ENCODE results near the gene AKT1S1.

Gene AKT1S1

DNA sequence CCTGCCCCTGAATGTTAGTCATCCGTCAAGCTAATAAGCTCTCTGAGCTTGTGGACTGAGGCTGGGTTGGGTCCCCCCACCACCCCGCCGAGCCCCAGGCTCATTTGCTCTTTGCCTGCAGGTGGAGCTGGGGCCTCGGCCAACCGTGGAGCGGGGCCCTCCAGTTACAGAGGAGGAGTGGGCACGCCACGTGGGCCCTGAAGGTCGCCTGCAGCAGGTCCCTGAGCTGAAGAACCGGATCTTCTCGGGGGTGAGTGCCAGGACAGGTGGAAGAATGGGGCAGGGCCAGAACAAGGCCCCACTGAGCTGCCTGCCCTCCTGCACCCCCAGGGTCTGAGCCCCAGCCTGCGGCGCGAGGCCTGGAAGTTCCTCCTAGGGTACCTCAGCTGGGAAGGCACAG lies 5.5 kb upstream of the AKT1S1 start:
- no peak for DNase-seq

DNA sequence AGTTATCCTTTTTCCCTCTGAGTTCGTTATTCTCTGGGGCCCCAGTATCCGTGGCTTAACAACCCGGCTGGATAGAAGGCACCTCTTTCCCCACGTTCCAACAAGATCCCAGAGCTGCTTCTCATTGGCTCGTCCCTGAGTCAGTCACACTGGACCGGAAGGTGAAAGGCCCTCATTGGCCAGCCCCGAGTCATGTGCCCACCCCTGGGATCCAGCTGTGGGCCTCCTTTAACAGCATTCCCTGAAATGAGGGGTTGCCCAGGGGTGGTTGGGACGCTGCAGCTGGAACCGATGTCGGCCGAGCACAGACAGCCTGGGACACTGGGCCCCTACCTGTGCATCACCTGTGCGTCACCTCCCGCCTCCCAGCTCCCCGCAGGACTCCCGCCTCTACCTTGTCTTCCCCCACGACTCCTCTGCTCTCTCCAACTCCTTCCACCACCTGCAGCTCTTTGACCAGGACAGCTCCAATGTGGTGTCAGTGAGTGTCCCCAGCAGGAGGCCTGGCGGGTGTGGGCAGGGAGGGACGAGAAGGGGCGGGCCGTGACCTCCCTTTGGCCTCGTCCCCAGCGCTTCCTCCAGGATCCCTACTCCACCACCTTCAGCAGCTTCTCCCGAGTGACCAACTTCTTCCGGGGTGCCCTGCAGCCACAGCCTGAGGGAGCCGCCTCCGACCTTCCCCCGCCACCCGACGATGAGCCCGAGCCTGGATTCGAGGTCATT lies 4.7 kb upstream of the AKT1S1 start:
- DNase-seq, result no peak

DNA sequence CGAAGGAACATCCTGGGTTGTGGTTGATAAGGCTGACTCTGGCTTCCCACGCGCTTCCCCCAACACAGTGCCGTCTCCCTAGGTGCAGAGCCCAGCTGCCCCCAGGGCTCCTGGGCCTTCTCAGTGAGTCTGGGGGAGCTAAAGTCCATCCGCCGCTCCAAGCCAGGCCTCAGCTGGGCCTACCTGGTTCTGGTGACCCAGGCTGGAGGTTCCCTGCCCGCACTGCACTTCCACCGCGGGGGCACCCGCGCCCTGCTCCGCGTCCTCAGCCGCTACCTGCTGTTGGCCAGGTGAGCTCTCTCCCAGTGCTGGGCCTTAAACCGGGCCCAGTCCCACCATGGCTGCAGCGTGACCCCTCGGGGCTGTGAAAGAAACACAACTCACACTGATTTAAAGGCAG lies 4.0 kb upstream of the AKT1S1 start:
- DNase-seq, result no peak

DNA sequence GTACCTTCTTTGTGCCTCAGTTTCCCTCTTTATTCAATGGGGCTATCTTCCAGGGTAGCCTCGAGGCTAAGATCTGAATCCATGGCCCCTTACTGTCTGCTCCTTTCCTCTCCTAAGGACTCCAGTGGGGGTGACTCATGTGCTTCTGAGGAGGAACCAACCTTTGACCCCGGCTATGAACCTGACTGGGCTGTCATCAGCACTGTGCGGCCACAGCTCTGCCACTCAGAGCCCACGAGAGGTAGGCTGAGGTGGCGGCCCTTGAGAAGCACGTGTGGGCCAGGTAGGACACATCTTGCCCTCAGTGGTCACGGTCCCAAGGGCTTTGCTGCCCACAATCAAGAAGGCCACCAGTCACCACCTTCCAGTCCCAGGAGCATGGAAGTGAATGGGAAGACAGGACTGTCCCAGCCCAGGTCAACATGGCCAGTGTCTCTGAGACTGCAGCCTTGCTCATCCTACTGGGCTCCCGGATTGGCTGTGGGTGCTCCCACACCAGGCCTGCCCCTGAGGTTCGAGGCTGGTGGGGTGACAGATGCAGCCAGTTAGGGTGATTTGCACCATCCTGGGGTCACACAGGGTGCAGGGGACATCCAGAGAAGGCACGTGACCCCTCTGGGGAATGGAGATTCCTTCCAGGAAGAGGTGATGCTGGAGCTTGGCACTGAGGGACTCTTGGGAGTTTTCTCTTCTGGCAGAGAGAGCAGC lies 3.2 kb upstream of the AKT1S1 start:
- DNase-seq, result no peak

DNA sequence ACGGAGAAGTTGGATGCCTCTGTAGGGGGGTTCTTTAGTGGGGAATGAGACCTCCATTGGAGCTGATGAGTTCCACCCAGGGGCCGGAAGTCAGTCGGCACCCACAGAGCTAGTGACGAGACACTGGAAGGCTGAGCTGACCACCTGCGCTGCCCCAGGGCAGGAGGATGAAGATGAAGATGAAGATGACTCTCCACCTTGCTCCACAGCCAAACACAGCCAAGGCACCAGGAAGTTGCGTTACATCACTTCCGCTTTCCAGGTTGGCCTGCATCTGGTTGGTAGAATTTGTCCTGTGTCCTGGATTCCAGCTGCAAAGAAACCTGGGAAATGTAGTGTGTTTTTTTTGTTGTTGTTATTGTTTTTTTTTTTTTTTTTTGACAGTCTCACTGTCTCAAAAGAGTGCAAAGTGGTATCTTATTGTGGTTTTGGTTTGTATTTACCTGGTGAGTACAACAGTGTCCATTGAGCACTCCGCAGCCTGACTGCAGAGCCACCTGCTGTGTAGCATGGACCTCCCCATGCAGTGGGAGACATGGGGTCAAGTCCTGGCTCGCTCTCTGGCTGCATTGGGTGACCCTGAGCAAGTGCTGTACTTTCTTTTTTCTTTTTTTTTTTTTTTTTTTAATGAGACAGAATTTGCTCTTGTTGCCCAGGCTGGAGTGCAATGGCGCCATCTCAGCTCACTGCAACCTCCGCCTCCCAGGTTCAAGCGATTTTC lies 2.2 kb upstream of the AKT1S1 start:
- no peak for DNase-seq

DNA sequence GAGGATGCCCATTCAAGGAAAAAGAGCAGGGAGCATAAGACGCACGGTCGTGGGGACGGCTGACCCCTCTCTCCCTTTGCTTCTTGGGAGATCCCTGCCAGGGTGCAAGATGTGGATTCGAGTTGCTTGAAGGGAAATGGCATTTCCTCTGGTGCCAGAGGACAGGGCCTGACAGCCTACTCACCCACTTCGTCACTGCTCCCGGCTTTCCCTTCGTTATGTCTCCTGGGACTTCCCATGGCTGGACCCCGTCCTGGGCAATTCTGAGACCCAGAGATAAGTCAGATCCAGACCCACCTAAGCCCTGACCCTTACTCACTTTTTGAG lies 1.6 kb upstream of the AKT1S1 start:
- DNase-seq, result no peak

DNA sequence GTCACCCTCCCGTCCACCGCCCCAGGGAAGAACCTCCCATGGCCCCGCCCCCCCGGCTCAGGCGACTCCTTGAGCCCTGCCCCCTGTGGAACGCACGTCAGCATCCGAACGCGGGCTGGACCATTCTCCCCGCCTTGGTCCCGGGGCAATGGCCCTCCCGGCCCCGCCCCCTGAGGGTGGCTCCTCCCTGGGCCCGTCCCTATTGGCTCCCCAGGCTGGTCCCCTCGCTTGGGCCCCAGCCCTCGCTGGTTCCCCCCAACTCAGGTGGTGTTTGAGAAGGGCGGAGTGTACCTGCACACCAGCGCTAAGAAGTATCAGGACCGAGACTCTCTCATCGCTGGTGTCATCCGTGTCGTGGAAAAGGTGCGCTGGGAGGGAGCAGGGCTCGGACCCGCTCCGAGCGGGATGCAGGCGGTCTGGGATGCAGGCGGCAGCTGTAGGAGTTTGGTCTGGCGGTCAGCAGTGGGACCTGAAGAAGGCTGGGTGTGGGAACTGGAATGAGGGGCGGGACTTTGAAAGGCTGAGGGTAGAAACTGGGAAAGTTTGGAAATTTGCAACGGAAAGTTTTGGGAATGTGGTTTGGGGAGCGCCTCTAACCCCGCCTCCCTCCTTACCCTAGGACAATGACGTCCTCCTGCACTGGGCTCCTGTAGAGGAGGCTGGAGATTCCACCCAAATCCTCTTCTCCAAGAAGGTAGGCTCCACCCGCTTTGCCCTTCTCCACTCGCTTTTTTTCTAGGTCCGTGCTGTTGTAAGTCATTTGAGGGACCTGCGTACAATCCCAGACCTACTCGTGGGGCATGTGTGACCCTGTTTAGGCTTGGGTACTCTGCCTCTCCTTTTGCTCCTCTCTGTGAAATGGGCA lies 956 bp upstream of the AKT1S1 start:
- peak; percentile 93 for DNase-seq

DNA sequence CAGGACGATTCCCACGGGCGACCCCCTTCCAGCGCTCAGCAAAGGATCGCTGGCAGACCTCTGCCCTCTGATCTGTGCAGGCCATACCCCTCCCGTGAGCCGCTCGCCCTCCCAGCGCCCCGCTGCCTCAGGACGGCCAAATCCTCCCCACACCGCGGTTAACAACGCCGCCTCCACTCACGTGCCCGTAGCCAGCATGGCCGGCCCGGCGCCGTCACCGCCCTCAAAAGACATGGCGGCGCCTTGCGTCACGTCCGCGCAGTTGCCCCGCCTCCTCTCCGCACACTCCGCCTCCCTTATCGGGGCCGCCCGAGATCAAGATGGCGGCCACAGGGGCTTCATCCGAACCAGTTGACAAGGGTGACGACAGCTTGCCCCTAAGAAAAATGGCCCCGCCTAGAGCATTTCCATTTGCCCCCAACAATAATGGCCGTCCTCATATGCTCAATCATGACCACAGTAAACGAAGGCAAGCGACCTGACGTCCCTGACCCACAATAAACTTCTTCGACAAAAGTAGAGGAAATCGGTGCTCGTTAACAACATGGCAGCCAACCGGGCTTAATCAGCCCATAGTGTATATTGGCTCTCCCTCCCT lies 634 bp downstream of the AKT1S1 start:
- DNase-seq, result peak; percentile 97

DNA sequence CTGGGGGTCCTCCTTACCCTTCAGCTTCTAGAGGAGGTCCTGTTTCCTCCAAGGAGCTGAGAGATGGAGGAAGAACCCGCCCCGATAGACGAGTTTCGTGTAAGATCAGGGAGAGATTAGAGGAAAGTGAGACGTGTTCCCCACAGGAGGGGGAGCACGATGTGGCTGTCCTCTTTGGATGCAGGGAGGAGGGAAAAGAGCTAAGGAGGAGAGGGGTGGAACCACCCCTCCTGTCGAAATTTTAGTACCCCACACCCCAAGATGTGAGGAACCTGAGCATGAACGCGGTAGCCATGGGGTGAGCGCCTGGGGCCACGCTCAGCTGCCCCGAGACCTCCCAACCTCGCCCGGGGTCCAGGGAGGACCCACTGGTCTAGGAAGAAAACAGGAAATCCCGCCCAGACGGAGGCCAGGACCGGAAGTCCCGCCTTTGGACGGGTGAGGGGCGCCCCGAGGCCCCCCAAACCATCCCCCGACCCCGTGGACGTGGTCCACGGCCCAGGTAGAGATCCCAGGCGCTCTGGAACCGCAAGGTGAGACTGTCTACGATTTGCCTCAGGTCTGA lies 1.2 kb downstream of the AKT1S1 start:
- peak; percentile 15 for DNase-seq

DNA sequence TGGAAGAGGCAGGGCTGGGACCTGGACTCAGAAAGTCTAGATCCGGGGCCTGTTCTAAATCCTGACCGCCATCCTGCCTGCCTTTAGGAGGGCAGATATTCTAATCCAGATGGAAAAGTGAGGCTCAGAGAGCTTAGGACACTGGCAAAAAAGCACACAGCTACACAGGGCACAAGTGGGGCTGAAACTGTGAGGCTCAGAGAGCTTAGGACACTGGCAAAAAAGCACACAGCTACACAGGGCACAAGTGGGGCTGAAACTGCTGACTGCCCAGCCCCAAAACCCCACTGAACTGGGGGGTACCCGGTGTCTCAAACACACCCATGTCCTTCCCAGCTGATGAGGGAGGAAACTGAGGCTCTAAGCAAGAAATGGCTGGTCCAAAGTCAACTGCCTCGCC lies 2.0 kb downstream of the AKT1S1 start:
- no peak for DNase-seq

DNA sequence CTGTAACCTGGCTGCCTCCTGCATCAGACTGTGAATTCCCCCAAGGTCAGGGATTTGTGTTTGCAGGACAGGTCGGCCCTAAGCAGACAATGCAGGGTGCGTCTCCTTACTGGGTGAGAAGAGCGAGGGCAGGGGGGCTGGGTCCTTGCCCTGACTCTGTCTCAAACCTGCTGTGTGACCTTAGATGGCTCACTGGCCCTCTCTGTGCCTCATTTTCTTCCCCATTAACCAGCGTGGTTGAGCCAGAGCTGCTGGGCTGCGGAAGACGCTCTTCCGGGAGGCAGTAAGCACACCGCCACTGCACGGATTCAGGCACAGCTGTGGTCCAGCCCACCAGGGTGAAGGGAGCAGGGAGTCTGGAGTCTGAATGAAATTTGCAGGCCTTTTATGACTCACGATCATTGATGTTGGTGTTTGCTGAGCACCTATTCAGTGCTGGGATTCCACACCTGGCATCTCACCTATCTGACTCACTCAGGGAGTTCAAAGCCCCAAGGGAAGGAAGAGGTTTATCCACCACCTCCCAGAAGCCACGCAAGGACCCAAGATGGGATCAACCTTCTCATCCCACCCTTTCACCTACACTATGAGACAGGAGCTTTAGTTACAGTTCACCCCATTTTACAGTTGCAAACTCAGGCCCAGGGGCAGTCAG lies 2.5 kb downstream of the AKT1S1 start:
- no peak for DNase-seq

DNA sequence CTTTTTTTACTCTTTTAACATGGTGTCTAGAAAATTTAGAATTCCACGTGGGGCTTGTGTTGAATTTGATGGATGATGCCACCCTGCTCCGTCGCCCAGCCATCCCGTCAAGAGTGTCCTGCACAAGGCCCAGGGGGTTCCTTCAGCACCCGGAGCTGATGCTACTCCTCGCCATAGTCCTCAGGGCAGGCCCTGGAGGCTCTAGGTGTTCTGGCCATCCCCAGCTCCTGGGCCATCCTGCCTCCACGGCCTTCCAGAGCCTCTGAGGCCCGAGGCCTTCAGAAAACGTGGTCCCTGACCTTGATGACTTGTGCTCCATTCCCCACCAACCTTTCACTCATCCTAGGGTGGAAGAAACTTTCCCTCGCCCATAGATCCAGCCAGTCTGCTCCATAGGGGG lies 3.3 kb downstream of the AKT1S1 start:
- no peak for DNase-seq

DNA sequence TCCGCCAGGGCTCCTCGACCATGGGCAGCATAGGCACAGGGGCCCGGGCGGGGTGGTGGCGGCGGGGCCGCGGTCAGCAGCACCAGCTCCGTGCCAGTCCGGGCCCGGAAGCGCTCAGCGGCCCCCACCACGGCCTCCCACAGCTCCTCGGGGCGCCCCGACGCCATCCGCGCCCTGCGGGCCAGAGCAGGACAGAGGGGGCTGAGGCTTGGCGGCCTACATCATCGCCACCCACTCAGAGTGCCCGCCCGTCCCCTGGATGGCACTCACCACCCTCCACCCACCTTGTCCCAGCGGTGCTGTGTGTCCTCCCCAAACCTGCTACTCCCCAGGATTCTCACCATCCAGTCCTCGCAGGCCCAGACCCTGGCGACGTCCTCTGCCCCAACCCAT lies 4.0 kb downstream of the AKT1S1 start:
- no peak for DNase-seq

DNA sequence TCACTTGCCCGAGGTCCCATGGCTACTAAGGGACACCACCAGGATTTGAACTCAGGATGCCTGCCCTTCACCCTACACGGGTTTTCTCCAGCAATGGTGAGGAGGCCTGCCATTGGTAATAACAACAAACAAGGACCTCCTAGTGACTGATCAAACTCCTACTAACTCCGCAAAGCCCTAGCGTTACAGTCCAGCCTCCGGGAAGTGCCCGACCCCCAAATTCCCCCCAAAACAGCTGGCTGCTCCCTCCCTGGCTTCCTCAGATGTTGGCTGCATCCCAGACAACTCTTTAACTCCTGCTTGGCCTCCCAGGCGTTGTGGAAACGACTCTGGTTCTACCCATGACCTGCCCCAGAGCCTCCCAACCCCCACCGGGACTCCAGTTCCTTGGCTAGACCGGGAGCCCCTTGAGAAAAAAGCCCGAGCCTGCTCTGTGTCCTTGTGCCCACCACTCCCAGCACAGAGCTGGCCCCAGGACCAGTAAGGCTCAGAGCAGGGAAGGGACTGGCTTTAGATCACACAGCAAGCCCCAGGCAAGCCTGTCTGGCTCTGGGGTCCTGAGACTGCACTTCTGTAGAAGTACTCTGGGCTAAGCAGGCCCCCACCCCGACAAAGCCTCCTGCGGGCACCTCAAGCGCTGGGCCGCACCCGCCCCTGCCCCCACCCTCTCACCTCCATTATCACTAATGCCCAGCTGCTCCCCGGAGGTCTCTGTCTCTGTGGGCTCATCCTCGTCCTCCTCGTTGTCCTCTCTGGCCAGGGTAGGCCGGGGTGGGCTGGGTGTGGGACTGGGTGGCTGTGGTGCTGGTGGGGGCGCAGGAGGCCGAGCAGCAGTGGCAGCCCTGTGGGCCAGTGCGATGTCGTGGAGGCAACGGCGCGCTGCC lies 4.7 kb downstream of the AKT1S1 start:
- DNase-seq, result no peak

DNA sequence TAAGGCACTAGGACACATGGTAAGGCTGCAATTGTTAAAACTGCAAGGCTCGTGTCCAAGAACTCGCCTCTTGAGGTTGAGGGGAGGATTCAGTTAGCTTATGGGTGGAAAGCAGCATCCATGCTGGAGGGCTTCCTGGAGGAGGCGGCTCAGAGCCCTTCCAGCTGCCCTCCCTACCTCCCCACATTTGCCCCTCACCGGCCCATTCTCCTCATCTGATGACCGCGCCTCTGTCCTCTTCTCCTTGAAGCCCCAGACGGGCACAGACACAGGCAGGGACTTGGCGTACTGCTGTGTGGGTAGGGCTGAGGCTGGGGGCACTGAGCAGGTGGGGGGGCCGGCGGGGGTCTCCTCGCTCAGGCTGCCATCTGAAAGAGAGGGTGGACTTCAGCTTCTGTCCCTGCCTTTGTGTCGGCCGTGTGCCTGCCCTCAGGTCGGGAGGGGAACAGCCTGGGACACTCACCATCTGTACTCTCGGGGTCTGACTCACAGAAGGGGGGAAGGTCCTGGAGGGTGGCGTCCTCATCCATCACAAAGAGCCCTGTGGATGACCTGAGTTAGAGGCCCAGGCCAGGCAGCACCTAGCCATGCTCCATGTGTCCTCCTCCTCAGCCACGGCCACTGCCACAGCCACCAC lies 5.7 kb downstream of the AKT1S1 start:
- DNase-seq, result no peak

DNA sequence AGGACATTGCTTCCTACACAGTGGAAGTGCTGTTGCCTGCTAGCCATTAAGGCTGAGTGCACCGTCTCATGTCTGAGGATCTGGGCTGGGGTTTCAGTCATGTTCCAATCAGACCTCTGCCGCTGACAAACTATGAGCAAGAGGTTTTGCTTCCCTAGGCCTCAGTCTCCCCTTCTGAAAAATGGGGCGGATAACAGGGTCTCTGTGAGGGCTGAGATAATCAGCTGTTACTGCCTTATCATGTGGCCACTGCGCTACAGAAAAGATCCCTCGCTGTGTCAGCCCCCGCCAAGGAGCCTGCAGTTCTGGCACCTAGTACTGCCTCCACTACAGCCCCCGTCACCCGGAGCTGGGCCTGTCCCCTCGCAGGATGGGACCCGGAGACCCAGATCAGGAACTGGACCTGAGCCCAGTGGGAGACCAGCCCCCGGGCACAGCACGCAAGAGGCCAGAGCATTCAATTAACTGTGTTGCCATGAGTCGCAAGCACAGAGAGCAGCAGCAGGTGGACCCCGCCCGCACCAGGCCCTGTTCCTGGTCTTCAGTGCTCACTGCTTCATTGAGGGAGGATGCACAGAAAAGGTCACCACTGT lies 6.8 kb downstream of the AKT1S1 start:
- DNase-seq, result no peak

DNA sequence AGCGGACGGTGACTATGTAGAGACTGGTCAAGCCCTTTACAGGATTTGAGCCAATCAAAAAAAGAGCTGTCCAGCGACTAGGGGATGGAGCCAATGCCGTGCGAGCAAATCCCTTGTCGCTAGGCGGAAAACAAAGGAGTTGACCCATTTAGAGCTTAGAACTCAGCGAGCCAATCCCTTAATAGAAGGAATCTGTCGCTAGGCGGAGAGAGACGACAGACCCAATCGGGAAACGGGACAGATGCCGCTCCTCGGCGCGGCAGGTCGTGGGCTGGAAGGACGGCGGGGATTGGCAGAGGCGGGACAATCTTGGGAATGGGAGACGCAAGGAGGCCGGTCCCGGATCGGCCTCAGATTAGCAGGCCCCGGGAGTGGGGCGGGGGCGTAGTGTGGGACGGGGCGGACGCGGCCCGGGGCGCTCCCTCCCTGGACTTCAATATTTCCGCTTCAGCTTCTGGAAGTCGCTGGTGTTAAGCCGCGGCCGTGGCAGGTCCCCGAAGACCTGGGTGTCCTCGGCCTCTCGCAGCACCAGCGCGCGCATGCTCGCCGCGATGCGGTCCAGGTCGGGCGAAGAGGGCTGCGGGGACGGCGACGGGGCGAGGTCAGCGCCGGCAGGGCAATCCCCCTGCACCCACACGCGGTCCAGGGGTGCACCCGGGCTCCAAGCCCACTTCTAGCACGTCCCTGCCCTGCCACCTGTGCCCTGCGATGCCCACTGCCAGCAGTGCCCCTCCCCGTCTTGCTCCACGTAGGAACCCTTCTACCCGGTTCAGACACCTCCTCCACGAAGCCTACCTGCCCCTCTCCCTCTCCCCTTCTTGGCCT lies 7.5 kb downstream of the AKT1S1 start:
- DNase-seq, result peak; percentile 99

DNA sequence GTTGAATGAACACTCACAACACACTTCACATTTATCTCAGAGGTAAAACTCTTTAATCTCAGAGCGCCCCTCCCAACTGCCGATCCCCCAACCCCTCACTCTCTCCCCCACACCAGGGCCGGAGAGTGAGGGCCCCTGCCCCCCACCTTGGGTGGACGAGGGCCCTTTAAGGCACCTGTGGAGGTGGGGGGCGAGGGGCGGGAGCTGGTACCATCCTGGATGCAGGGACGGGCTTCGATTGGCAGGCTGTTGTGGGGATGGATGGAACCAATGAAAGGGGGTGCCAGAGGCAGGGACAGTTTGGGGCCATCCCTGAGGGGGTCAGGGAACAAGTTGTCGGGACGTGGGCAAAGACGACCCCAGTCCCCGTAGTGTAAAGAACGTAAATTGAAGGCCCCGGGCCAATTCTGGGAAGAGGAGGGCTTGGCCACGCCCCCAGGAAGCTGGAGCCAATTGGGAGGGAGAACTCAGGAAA lies 8.1 kb downstream of the AKT1S1 start:
- DNase-seq, result no peak

Data from NCI-H774 (cell line).